Right cardiac atrium (tissue), 5 donors: ENCODE results near the gene FOXO3. TPM values are rescaled to one million over a fixed set of nuclear protein-coding genes. Genes with fewer than 3 reads are reported as not detected.
"Not testable (repeated sequence)": the region's sequence is repeated elsewhere in the genome, so short reads cannot be mapped to it uniquely, and the experiment has no call there.

Source experiments
- ATAC-seq, 2 donors: fragments of 200-7000 bp; cut with Tn5 transposase; one replicate each; pipeline versions ENCODE4 v1.8.0 to v1.9.1; 2020; ENCODE audit warnings: moderate library complexity in 2 of 2, mild to moderate bottlenecking in 1 of 2
- DNase-seq, 3 donors: peaks; one replicate each; pipeline ENCODE4 v3.0.0-alpha.2; 2020
- H3K27ac ChIP-seq: one replicate; pipeline ENCODE4 v1.5.1; 2013; ENCODE audit warnings: mild to moderate bottlenecking, low read length, control low read depth, moderate library complexity
- H3K27me3 ChIP-seq: one replicate; pipeline ENCODE4 v1.6.1; 2013; ENCODE audit not compliant: control insufficient read depth, insufficient read depth
- H3K4me1 ChIP-seq: one replicate; pipeline ENCODE4 v1.6.1; 2013; ENCODE audit warnings: low read length; ENCODE audit not compliant: control insufficient read depth, insufficient read depth
- H3K4me3 ChIP-seq: one replicate; pipeline ENCODE4 v1.5.1; 2013; ENCODE audit warnings: low read length, control low read depth
- H3K9me3 ChIP-seq: one replicate; pipeline ENCODE4 v1.6.1; 2013; ENCODE audit warnings: low read length; ENCODE audit not compliant: control insufficient read depth
- WGBS: extraction: QIAGEN DNeasy Blood & Tissue Kit; methylation state at CpG from one replicate; pipeline ENCODE4 v1.1.7; 2013; 5-methylcytosine and 5-hydroxymethylcytosine counted together
- intact Hi-C, 4 donors: fragments of 100-400 bp; cut with DNase I; formaldehyde crosslinking; loops; one replicate each; pipeline versions ENCODE4 v1.11.0 to v1.14.0; 2022 to 2023
- polyA plus RNA-seq: library from polyadenylated mRNA; stranded (reverse); fragments of 200-250 nt; gene quantifications from one replicate; pipeline ENCODE4 v1.2.3, GENCODE V29; 2013
- total RNA-seq, 4 donors: library from RNA; stranded (reverse); fragmentation: NEBNext Ultra II Directional; extraction: Animal tissue kit (Norgen Biotek cat#: 25700); gene quantifications; one replicate each; pipeline ENCODE4 v1.2.1, GENCODE V29; 2021
- donor health status: healthy with polysubstance abuse.
- donor health status: DM: no; HTN: yes; CAD: no.
- donor health status: DM: no; HTN: no; CAD: no.
- donor health status: DM: no; HTN: yes; CAD: no; lungs with severe emphysema.
- donor health status: DM: yes; HTN: yes; CAD: no.

FOXO3 gene
- total and polyA plus RNA-seq, 5 donors, result 16.4 to 50.0 (median 38.5) TPM

- H3K4me3 ChIP-seq, result no peak overlapping the region
- DNase-seq (no peak), ATAC-seq (no peak)
- H3K27ac ChIP-seq, result peak overlapping the region; percentile 80
- peaks cover 30% of the 10 kb centered on the region for H3K4me1 ChIP-seq
- no peaks in the 10 kb centered on the region for H3K9me3 ChIP-seq
- intact Hi-C loops, result loop anchor here (5.0 to 10.0 kb wide), 3 partner anchors 58 to 90 kb away; partner anchors contain the start of gene FOXO3 (in 3 of the 4)
- H3K27me3 ChIP-seq, result no peaks in the 10 kb centered on the region
Observed at GRCh38 chr6:108652375-108652774, 91.7 kb downstream of the FOXO3 start.

- H3K27ac ChIP-seq, result peak overlapping the region; percentile 93
- no peaks in the 10 kb centered on the region for H3K9me3 ChIP-seq
- WGBS, result 27% methylated on average over 3 of the region's 3 CpGs
- H3K4me3 ChIP-seq, result no peak overlapping the region
- no peaks in the 10 kb centered on the region for H3K27me3 ChIP-seq
- H3K4me1 ChIP-seq, result peaks cover 31% of the 10 kb centered on the region
- peak; percentile 85 to 88 for ATAC-seq
- intact Hi-C loops, result loop anchor here (5.0 to 10.0 kb wide), 3 partner anchors 59 to 92 kb away; partner anchors contain the start of gene FOXO3 (in 3 of the 4)
- peak; percentile 66 to 88 (median 75) for DNase-seq
Observed at GRCh38 chr6:108653949-108654348, 93.2 kb downstream of the FOXO3 start.

GRCh38 chr6:108654465-108655106, 93.9 kb downstream of the FOXO3 start:
- 41% methylated on average over 5 of the region's 5 CpGs for WGBS

GRCh38 chr6:108655806-108656651, 95.3 kb downstream of the FOXO3 start:
- WGBS, result 37% methylated on average over 12 of the region's 12 CpGs
- intact Hi-C loops, result loop anchor here in 3 of 4 donors (10.0 kb wide), 2 partner anchors 61 to 91 kb away; partner anchors contain the start of gene FOXO3 (in 2 of the 3)
- DNase-seq, result peak in 1 of 3 donors; percentile 41

More at GRCh38 chr6:108654465-108655106, 93.9 kb downstream of the FOXO3 start:
- intact Hi-C loops, result loop anchor here (5.0 to 10.0 kb wide), 3 partner anchors 60 to 92 kb away; partner anchors contain the start of gene FOXO3 (in 3 of the 4)
- no peaks in the 10 kb centered on the region for H3K9me3 ChIP-seq
- no peak overlapping the region for H3K4me3 ChIP-seq
- peak overlapping the region; percentile 78 for H3K27ac ChIP-seq
- no peaks in the 10 kb centered on the region for H3K27me3 ChIP-seq
- no peak for DNase-seq
- peaks cover 31% of the 10 kb centered on the region for H3K4me1 ChIP-seq
- peak; percentile 18 to 27 for ATAC-seq

GRCh38 chr6:108656836-108657235, 96.1 kb downstream of the FOXO3 start:
- DNase-seq (no peak), ATAC-seq (no peak)
- Histone ChIP-seq H3K27me3 (no peaks in the 10 kb centered on the region), H3K9me3 (no peaks in the 10 kb centered on the region), H3K4me1 (peaks cover 28% of the 10 kb centered on the region), H3K4me3 (no peak overlapping the region), H3K27ac (no peak overlapping the region)
- intact Hi-C loops, result loop anchor here in 3 of 4 donors (10.0 kb wide), 2 partner anchors 62 to 92 kb away; partner anchors contain the start of gene FOXO3 (in 2 of the 3)
- WGBS, result 55% methylated on average over 2 of the region's 2 CpGs

More at GRCh38 chr6:108655806-108656651, 95.3 kb downstream of the FOXO3 start:
- peaks cover 31% of the 10 kb centered on the region for H3K4me1 ChIP-seq
- no peaks in the 10 kb centered on the region for H3K9me3 ChIP-seq
- peak overlapping the region; percentile 78 for H3K27ac ChIP-seq
- peak; percentile 59 to 77 for ATAC-seq
- H3K27me3 ChIP-seq, result no peaks in the 10 kb centered on the region
- H3K4me3 ChIP-seq, result peak overlapping the region; percentile 23

GRCh38 chr6:108658174-108658573, 97.5 kb downstream of the FOXO3 start:
- Histone ChIP-seq H3K27me3 (no peaks in the 10 kb centered on the region), H3K27ac (no peak overlapping the region), H3K4me3 (no peak overlapping the region), H3K9me3 (no peaks in the 10 kb centered on the region), H3K4me1 (peaks cover 20% of the 10 kb centered on the region)
- intact Hi-C loops, result loop anchor here in 3 of 4 donors (10.0 kb wide), 2 partner anchors 63 to 93 kb away; partner anchors contain the start of gene FOXO3 (in 2 of the 3)
- DNase-seq (no peak), ATAC-seq (no peak)
- WGBS, result 93% methylated on average over 2 of the region's 2 CpGs

- WGBS, result 97% methylated on average over 4 of the region's 4 CpGs
- H3K9me3 ChIP-seq, H3K27me3 ChIP-seq, ATAC-seq, H3K4me3 ChIP-seq, DNase-seq, H3K27ac ChIP-seq: not testable (repeated sequence)
- intact Hi-C loops, result loop anchor here in 3 of 4 donors (10.0 kb wide), 2 partner anchors 64 to 94 kb away; partner anchors contain the start of gene FOXO3 (in 2 of the 3)
- peaks cover 15% of the 10 kb centered on the region for H3K4me1 ChIP-seq
Observed at GRCh38 chr6:108658785-108659184, 98.1 kb downstream of the FOXO3 start.

GRCh38 chr6:108660251-108660650, 99.5 kb downstream of the FOXO3 start:
- Histone ChIP-seq H3K4me3 (no peak overlapping the region), H3K27me3 (no peaks in the 10 kb centered on the region), H3K9me3 (no peaks in the 10 kb centered on the region), H3K4me1 (peaks cover 10% of the 10 kb centered on the region), H3K27ac (no peak overlapping the region)
- ATAC-seq (no peak), DNase-seq (no peak)
- intact Hi-C loops, result no loop called here
- WGBS, result 73% methylated on average over 4 of the region's 4 CpGs

- ATAC-seq, result no peak
- H3K9me3 ChIP-seq, result no peaks in the 10 kb centered on the region
- peaks cover 6% of the 10 kb centered on the region for H3K4me1 ChIP-seq
- no peak for DNase-seq
- no peaks in the 10 kb centered on the region for H3K27me3 ChIP-seq
- H3K4me3 ChIP-seq, result no peak overlapping the region
- intact Hi-C loops, result no loop called here
- no peak overlapping the region for H3K27ac ChIP-seq
- 72% methylated on average over 1 of the region's 1 CpG for WGBS
Observed at GRCh38 chr6:108661430-108661829, 100.7 kb downstream of the FOXO3 start.

GRCh38 chr6:108661982-108662381, 101.3 kb downstream of the FOXO3 start:
- WGBS, result 59% methylated on average over 2 of the region's 2 CpGs
- H3K9me3 ChIP-seq, result no peaks in the 10 kb centered on the region
- H3K27ac ChIP-seq, result no peak overlapping the region
- intact Hi-C loops, result no loop called here
- H3K27me3 ChIP-seq, result no peaks in the 10 kb centered on the region
- ATAC-seq (peak in 1 of 2 donors; percentile 30), DNase-seq (no peak)
- H3K4me1 ChIP-seq, result peaks cover 5% of the 10 kb centered on the region
- H3K4me3 ChIP-seq, result no peak overlapping the region
